Measurements from ENCODE around the gene ITGA1. TPM values are rescaled to one million over a fixed set of nuclear protein-coding genes. Genes with fewer than 3 reads are reported as not detected.

ITGA1 gene
- polyA plus RNA-seq, 3 donors: 0.33 to 0.89 (median 0.79) TPM

DNA sequence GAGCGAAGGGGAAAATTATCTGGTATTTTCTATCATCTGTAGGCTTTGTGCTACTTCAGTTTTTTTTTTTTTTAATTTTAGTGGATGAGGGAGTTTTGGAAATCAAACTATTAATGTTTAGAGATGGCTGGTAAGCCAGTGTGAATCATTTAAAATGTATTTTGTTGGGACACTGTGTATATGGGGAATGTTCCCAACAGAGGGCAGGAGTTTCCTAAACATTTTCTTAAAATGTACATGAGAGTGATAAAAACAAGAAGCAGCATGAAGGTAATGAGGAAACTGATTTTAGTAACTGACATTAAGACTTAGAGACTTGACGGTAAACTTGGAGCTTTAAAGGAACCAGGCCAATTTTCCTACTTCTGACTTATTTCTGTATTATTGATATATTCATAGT, 133.2 kb downstream of the ITGA1 start:
- H3K27ac ChIP-seq (ENCODE audit: low read depth in 1 of 2, low read length in 2 of 2): no peak overlapping the region
- WGBS (ENCODE audit: insufficient coverage): 100% methylated on average over 1 of the region's 2 CpGs
- H3K36me3 ChIP-seq (replicated peaks in 1 of 2; ENCODE audit: control insufficient read depth in 1 of 2, insufficient read depth in 2 of 2, low read length in 2 of 2): no peaks in the 10 kb centered on the region

DNA sequence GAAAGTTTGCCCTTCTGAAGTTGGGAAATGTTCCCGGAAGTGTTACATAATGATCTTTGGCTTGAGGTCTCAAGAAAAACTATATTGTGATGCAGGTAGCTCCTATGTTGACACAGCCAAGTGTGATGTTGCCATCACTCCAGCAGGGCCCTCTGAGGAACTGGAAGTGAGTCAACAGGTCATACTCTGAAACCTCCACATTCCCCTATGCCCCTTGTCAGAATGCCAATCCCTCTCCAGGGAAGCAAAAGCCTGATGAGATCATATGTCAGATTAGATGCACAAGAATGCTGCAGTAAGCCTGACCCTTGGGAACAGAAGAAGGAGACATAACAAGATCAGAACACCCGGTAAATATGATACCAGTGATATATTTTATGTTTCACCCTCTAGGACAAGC, 134.7 kb downstream of the ITGA1 start:
- intact Hi-C loops (cut with micrococcal nuclease): no loop called here
- no peak overlapping the region for H3K27ac Mint-ChIP-seq

More for the DNA sequence above, 133.2 kb downstream of the ITGA1 start:
- H3K27me3 Mint-ChIP-seq (ENCODE audit: low read depth in 3 of 3): peaks cover 0 to 2% (median 2%) of the 10 kb centered on the region in 3 donors
- H4K20me1 ChIP-seq (ENCODE audit: insufficient read depth, low read length): no peaks in the 10 kb centered on the region
- no peak overlapping the region for H3K4me3 Mint-ChIP-seq
- TF ChIP-seq, protein P1, sequence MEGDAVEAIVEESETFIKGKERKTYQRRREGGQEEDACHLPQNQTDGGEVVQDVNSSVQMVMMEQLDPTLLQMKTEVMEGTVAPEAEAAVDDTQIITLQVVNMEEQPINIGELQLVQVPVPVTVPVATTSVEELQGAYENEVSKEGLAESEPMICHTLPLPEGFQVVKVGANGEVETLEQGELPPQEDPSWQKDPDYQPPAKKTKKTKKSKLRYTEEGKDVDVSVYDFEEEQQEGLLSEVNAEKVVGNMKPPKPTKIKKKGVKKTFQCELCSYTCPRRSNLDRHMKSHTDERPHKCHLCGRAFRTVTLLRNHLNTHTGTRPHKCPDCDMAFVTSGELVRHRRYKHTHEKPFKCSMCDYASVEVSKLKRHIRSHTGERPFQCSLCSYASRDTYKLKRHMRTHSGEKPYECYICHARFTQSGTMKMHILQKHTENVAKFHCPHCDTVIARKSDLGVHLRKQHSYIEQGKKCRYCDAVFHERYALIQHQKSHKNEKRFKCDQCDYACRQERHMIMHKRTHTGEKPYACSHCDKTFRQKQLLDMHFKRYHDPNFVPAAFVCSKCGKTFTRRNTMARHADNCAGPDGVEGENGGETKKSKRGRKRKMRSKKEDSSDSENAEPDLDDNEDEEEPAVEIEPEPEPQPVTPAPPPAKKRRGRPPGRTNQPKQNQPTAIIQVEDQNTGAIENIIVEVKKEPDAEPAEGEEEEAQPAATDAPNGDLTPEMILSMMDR (IDR thresholded peaks at IDR 0.05): no peak
- H3K36me3 Mint-ChIP-seq: no peaks in the 10 kb centered on the region
- H3K4me2 ChIP-seq (replicated peaks; ENCODE audit: extremely low read depth, low read length, poor library complexity, severe bottlenecking): no peak overlapping the region
- no peaks in the 10 kb centered on the region for H3K9me3 ChIP-seq (replicated peaks in 1 of 2; ENCODE audit: control insufficient read depth in 1 of 2, insufficient read depth in 1 of 2, low read length in 2 of 2)
- H2AFZ ChIP-seq (ENCODE audit: insufficient read depth, low read depth, low read length, poor library complexity, severe bottlenecking): no peak overlapping the region
- intact Hi-C loops (cut with micrococcal nuclease): no loop called here
- no peak overlapping the region for H3K4me3 ChIP-seq (replicated peaks in 1 of 3; ENCODE audit: low read depth in 2 of 3, low read length in 3 of 3)
- no peaks in the 10 kb centered on the region for H3K9me3 Mint-ChIP-seq
- no peaks in the 10 kb centered on the region for H3K27me3 ChIP-seq (ENCODE audit: control insufficient read depth in 2 of 2, insufficient read depth in 2 of 2, low read length in 2 of 2)
- DNase-seq: no peak
- H3K79me2 ChIP-seq (ENCODE audit: insufficient read depth, low read length): no peaks in the 10 kb centered on the region
- no peak overlapping the region for H3K27ac Mint-ChIP-seq
- H3K4me1 ChIP-seq (ENCODE audit: control insufficient read depth in 1 of 2, insufficient read depth in 2 of 2, low read length in 2 of 2): peaks cover 9 to 10% of the 10 kb centered on the region in 2 donors
- H3K9ac ChIP-seq (ENCODE audit: insufficient read depth, low read length, poor library complexity, severe bottlenecking): no peak overlapping the region
- H3K4me1 Mint-ChIP-seq: peaks cover 9% of the 10 kb centered on the region

More for the DNA sequence above, 134.7 kb downstream of the ITGA1 start:
- no peak overlapping the region for H3K4me3 Mint-ChIP-seq
- no peaks in the 10 kb centered on the region for H3K79me2 ChIP-seq (ENCODE audit: insufficient read depth, low read length)
- no peak overlapping the region for H2AFZ ChIP-seq (ENCODE audit: insufficient read depth, low read depth, low read length, poor library complexity, severe bottlenecking)
- H3K36me3 Mint-ChIP-seq: no peaks in the 10 kb centered on the region
- no peaks in the 10 kb centered on the region for H4K20me1 ChIP-seq (ENCODE audit: insufficient read depth, low read length)
- H3K4me2 ChIP-seq (replicated peaks; ENCODE audit: extremely low read depth, low read length, poor library complexity, severe bottlenecking): no peak overlapping the region
- H3K27me3 Mint-ChIP-seq (ENCODE audit: low read depth in 3 of 3): peaks cover 0 to 2% (median 2%) of the 10 kb centered on the region in 3 donors
- H3K4me1 ChIP-seq (ENCODE audit: control insufficient read depth in 1 of 2, insufficient read depth in 2 of 2, low read length in 2 of 2): peaks cover 9 to 10% of the 10 kb centered on the region in 2 donors
- no CpG with 5 or more reads among the region's 2 CpGs for WGBS (ENCODE audit: insufficient coverage)
- no peaks in the 10 kb centered on the region for H3K9me3 ChIP-seq (replicated peaks in 1 of 2; ENCODE audit: control insufficient read depth in 1 of 2, insufficient read depth in 1 of 2, low read length in 2 of 2)
- H3K9ac ChIP-seq (ENCODE audit: insufficient read depth, low read length, poor library complexity, severe bottlenecking): no peak overlapping the region
- TF ChIP-seq, protein P1 (IDR thresholded peaks at IDR 0.05): no peak
- H3K36me3 ChIP-seq (replicated peaks in 1 of 2; ENCODE audit: control insufficient read depth in 1 of 2, insufficient read depth in 2 of 2, low read length in 2 of 2): no peaks in the 10 kb centered on the region
- H3K4me3 ChIP-seq (replicated peaks in 1 of 3; ENCODE audit: low read depth in 2 of 3, low read length in 3 of 3): no peak overlapping the region
- no peak overlapping the region for H3K27ac ChIP-seq (ENCODE audit: low read depth in 1 of 2, low read length in 2 of 2)
- H3K4me1 Mint-ChIP-seq: peaks cover 9% of the 10 kb centered on the region
- DNase-seq: peak; percentile 48 to 81 (median 64)
- H3K27me3 ChIP-seq (ENCODE audit: control insufficient read depth in 2 of 2, insufficient read depth in 2 of 2, low read length in 2 of 2): no peaks in the 10 kb centered on the region
- no peaks in the 10 kb centered on the region for H3K9me3 Mint-ChIP-seq

Data from CD14-positive monocyte (primary cell).